ENCODE measurements around the gene CPM. TPM values are rescaled to one million over a fixed set of nuclear protein-coding genes. Genes with fewer than 3 reads are reported as not detected.
A peak's percentile ranks its signal among the peaks of the same experiment; 100 is the strongest.
"Not testable (repeated sequence)": the region's sequence is repeated elsewhere in the genome, so short reads cannot be mapped to it uniquely, and the experiment has no call there.

The CPM gene
- total RNA-seq, 5 donors from 2014 or later (not counting 1 experiment from before 2014, with no cell fraction given) = 1.6 to 2.7 (median 2.1) TPM

DNA sequence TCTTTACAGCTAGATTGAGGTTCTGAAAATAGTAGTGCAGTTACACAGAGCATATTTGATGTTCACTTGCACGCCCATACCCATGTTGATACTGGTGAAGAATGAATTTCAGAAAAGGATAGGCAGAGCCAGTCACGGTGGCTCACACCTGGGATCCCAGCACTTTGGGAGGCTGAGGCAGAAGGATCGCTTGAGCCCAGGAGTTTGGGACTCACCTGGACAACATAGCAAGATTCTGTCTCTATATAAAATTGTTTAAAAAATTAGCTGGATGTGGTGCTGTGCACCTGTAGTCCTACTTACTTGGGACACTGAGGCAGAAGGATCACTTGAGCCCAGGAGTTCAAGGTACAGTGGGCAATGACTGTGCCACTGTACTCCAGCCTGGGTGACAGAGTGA is 68.4 kb downstream of the CPM start:
- H3K9me3 ChIP-seq = no peaks in the 10 kb centered on the region
- DNase-seq = no peak
- no peak overlapping the region for H3K27ac Mint-ChIP-seq
- H3K4me3 Mint-ChIP-seq = no peak overlapping the region
- CTCF ChIA-PET = no interaction called here
- no peak for ATAC-seq (replicated peaks in 1 of 4)
- H3K36me3 ChIP-seq (ENCODE audit: control insufficient read depth in 2 of 2, extremely low read depth in 1 of 2, insufficient read depth in 1 of 2, low read length in 1 of 2) = no peaks in the 10 kb centered on the region
- peaks cover 0 to 8% of the 10 kb centered on the region in 2 donors for H3K27me3 Mint-ChIP-seq
- H3K4me3 ChIP-seq (ENCODE audit: control insufficient read depth in 1 of 2, extremely low read depth in 1 of 2, low read length in 1 of 2) = no peak overlapping the region
- H3K27me3 ChIP-seq (replicated peaks in 1 of 2; ENCODE audit: control insufficient read depth in 2 of 2, extremely low read depth in 1 of 2, insufficient read depth in 2 of 2, low read length in 1 of 2) = no peaks in the 10 kb centered on the region
- no peaks in the 10 kb centered on the region for H3K36me3 Mint-ChIP-seq
- 89% methylated on average over 2 of the region's 3 CpGs for WGBS (ENCODE audit: insufficient coverage)
- no peaks in the 10 kb centered on the region for H3K4me1 ChIP-seq (ENCODE audit: control insufficient read depth in 1 of 2, extremely low read depth in 1 of 2, insufficient read depth in 2 of 2, low read length in 2 of 2)
- no peaks in the 10 kb centered on the region for H3K4me1 Mint-ChIP-seq
- no peak overlapping the region for H3K27ac ChIP-seq (ENCODE audit: low read length)
- POLR2A ChIA-PET = no interaction called here
- H3K9me3 Mint-ChIP-seq = no peaks in the 10 kb centered on the region

DNA sequence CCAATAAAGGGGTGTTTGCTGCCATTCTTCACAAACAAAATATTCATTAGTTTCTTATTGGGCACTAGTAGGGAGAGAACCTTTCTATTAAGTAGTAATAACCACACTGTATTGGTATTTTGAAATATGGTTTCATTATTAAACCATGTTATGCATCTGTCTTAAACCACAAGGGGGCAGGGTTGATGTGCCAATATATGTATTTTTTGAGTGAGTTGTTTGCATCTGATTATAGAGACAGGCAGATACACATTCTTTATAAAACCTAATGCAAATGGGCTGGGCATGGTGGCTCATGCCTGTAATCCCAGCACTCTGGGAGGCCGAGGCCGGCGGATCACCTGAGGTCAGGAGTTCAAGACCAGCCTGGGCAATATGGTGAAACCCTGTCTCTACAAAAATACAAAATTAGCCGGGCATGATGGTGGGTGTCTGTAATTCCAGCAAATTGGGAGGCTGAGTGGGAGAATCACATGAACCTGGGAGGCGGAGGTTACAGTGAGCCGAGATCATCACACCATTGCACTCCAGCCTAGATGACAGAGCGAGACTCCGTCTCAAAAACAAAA is 69.0 kb downstream of the CPM start:
- 95% methylated on average over 3 of the region's 8 CpGs for WGBS (ENCODE audit: insufficient coverage)
- H3K4me3 ChIP-seq (ENCODE audit: control insufficient read depth in 1 of 2, extremely low read depth in 1 of 2, low read length in 1 of 2); ATAC-seq (replicated peaks in 1 of 4); H3K27me3 Mint-ChIP-seq; H3K9me3 ChIP-seq; H3K27me3 ChIP-seq (replicated peaks in 1 of 2; ENCODE audit: control insufficient read depth in 2 of 2, extremely low read depth in 1 of 2, insufficient read depth in 2 of 2, low read length in 1 of 2); H3K36me3 Mint-ChIP-seq; H3K4me1 Mint-ChIP-seq; H3K4me3 Mint-ChIP-seq; H3K4me1 ChIP-seq (ENCODE audit: control insufficient read depth in 1 of 2, extremely low read depth in 1 of 2, insufficient read depth in 2 of 2, low read length in 2 of 2); CTCF ChIA-PET; H3K9me3 Mint-ChIP-seq; H3K36me3 ChIP-seq (ENCODE audit: control insufficient read depth in 2 of 2, extremely low read depth in 1 of 2, insufficient read depth in 1 of 2, low read length in 1 of 2); H3K27ac Mint-ChIP-seq; POLR2A ChIA-PET; H3K27ac ChIP-seq (ENCODE audit: low read length): not testable (repeated sequence)
- peak in 8 of 35 experiments; percentile 1 to 44 (median 4) for DNase-seq

DNA sequence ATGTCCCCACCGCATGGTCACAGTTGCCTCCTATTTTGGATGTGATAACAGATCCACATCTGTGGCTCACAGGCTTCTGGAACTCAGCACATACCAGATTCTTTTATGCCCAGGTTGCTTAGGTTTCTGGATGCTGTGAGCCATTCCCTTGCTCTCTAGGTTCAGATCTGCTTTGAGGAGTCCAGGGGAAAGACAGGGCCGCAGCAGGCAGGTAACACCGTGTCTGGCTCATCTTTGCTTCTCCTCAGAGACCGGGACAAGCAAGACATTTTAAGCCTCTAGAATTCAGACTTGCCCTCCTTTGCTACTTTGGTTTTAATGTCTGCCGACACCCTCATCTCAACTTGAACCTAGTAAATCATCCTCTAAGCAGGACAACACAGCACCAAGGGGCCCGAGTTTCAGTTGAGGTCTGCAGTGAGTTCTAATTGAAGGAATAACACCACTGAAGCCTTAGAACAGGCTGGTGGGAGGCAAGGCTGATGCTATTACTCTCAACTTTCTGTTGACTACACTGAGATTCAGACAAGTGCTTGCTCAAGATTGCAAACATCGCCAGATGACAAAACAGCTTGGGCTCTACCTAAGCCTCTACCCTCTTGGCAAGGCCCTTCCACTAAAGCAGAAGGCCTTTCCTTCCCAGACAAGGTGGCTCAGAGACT is 69.7 kb downstream of the CPM start:
- 89% methylated on average over 3 of the region's 7 CpGs for WGBS (ENCODE audit: insufficient coverage)
- H3K4me1 Mint-ChIP-seq = no peaks in the 10 kb centered on the region
- no peaks in the 10 kb centered on the region for H3K36me3 ChIP-seq (ENCODE audit: control insufficient read depth in 2 of 2, extremely low read depth in 1 of 2, insufficient read depth in 1 of 2, low read length in 1 of 2)
- H3K9me3 ChIP-seq = no peaks in the 10 kb centered on the region
- POLR2A ChIA-PET = no interaction called here
- no peaks in the 10 kb centered on the region for H3K36me3 Mint-ChIP-seq
- no peak overlapping the region for H3K4me3 Mint-ChIP-seq
- no peaks in the 10 kb centered on the region for H3K27me3 ChIP-seq (replicated peaks in 1 of 2; ENCODE audit: control insufficient read depth in 2 of 2, extremely low read depth in 1 of 2, insufficient read depth in 2 of 2, low read length in 1 of 2)
- H3K4me3 ChIP-seq (ENCODE audit: control insufficient read depth in 1 of 2, extremely low read depth in 1 of 2, low read length in 1 of 2) = no peak overlapping the region
- no peaks in the 10 kb centered on the region for H3K9me3 Mint-ChIP-seq
- DNase-seq (no peak), ATAC-seq (replicated peaks in 1 of 4) (no peak)
- no peaks in the 10 kb centered on the region for H3K4me1 ChIP-seq (ENCODE audit: control insufficient read depth in 1 of 2, extremely low read depth in 1 of 2, insufficient read depth in 2 of 2, low read length in 2 of 2)
- CTCF ChIA-PET = interaction anchor here in 1 of 2 donors (0.7 kb wide), 3 partner anchors 201 to 417 kb away, joined by 3 to 7 read pairs (median 4); no protein-coding TSS in a partner anchor
- H3K27me3 Mint-ChIP-seq = peaks cover 0 to 8% of the 10 kb centered on the region in 2 donors
- no peak overlapping the region for H3K27ac Mint-ChIP-seq
- H3K27ac ChIP-seq (ENCODE audit: low read length) = no peak overlapping the region

DNA sequence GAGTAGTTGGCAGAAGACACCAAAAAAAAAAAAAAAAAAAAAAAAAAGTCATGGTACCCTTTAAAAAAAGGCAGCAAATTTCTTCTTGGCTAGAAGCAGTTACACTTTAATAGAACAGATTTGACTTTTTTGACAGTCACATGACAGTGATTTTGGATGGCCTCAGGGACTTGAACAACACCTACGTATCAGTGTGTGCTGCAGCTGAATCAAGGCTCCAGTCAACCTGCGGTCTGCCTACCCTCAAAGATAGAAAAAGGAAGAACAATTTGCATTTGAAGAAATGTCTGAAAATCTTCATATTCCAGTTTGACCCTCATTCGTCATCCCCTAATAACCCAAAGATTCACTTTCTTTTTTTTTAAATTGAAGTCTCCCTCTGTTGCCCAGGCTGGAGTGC is 71.1 kb downstream of the CPM start:
- no CpG with 5 or more reads among the region's 3 CpGs for WGBS (ENCODE audit: insufficient coverage)
- no peaks in the 10 kb centered on the region for H3K9me3 Mint-ChIP-seq
- ChIA-PET CTCF (no interaction called here), POLR2A (no interaction called here)
- H3K4me3 Mint-ChIP-seq = no peak overlapping the region
- no peak for DNase-seq
- H3K9me3 ChIP-seq = no peaks in the 10 kb centered on the region
- no peaks in the 10 kb centered on the region for H3K36me3 ChIP-seq (ENCODE audit: control insufficient read depth in 2 of 2, extremely low read depth in 1 of 2, insufficient read depth in 1 of 2, low read length in 1 of 2)
- no peak for ATAC-seq (replicated peaks in 1 of 4)
- H3K27me3 ChIP-seq (replicated peaks in 1 of 2; ENCODE audit: control insufficient read depth in 2 of 2, extremely low read depth in 1 of 2, insufficient read depth in 2 of 2, low read length in 1 of 2) = no peaks in the 10 kb centered on the region
- H3K27ac ChIP-seq (ENCODE audit: low read length) = no peak overlapping the region
- H3K27me3 Mint-ChIP-seq = peaks cover 0 to 8% of the 10 kb centered on the region in 2 donors
- H3K4me1 ChIP-seq (ENCODE audit: control insufficient read depth in 1 of 2, extremely low read depth in 1 of 2, insufficient read depth in 2 of 2, low read length in 2 of 2) = no peaks in the 10 kb centered on the region
- no peaks in the 10 kb centered on the region for H3K36me3 Mint-ChIP-seq
- H3K4me3 ChIP-seq (ENCODE audit: control insufficient read depth in 1 of 2, extremely low read depth in 1 of 2, low read length in 1 of 2) = no peak overlapping the region
- H3K27ac Mint-ChIP-seq = no peak overlapping the region
- H3K4me1 Mint-ChIP-seq = no peaks in the 10 kb centered on the region

DNA sequence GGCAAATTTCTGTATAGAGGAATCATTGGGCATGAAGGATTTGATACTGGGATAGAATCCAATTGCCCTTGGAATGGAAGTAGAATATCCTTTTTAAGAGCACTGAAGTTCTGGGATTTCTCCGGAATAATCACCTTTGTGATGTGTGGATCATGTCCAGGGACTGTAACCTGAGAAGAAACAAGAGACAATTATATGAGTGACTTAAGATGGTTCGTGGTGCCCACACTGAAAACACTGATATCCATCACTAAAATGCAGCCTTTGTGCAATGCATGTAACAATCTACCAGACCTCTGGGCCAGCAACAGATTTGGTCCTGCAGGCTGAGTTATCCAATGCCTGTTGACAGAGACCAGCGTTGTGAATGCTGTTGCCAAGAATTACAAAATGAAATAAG is 76.5 kb downstream of the CPM start:
- H3K9me3 ChIP-seq = no peaks in the 10 kb centered on the region
- H3K4me1 ChIP-seq (ENCODE audit: control insufficient read depth in 1 of 2, extremely low read depth in 1 of 2, insufficient read depth in 2 of 2, low read length in 2 of 2) = no peaks in the 10 kb centered on the region
- H3K27me3 ChIP-seq (replicated peaks in 1 of 2; ENCODE audit: control insufficient read depth in 2 of 2, extremely low read depth in 1 of 2, insufficient read depth in 2 of 2, low read length in 1 of 2) = no peaks in the 10 kb centered on the region
- Mint-ChIP-seq H3K27me3 (peaks cover 0 to 5% of the 10 kb centered on the region in 2 donors), H3K9me3 (no peaks in the 10 kb centered on the region), H3K36me3 (no peaks in the 10 kb centered on the region), H3K27ac (no peak overlapping the region), H3K4me3 (no peak overlapping the region), H3K4me1 (no peaks in the 10 kb centered on the region)
- H3K27ac ChIP-seq (ENCODE audit: low read length) = no peak overlapping the region
- DNase-seq (no peak), ATAC-seq (replicated peaks in 1 of 4) (no peak)
- 100% methylated on average over 1 of the region's 3 CpGs for WGBS (ENCODE audit: insufficient coverage)
- H3K4me3 ChIP-seq (ENCODE audit: control insufficient read depth in 1 of 2, extremely low read depth in 1 of 2, low read length in 1 of 2) = no peak overlapping the region
- POLR2A ChIA-PET = no interaction called here
- H3K36me3 ChIP-seq (ENCODE audit: control insufficient read depth in 2 of 2, extremely low read depth in 1 of 2, insufficient read depth in 1 of 2, low read length in 1 of 2) = no peaks in the 10 kb centered on the region
- CTCF ChIA-PET = no interaction called here

DNA sequence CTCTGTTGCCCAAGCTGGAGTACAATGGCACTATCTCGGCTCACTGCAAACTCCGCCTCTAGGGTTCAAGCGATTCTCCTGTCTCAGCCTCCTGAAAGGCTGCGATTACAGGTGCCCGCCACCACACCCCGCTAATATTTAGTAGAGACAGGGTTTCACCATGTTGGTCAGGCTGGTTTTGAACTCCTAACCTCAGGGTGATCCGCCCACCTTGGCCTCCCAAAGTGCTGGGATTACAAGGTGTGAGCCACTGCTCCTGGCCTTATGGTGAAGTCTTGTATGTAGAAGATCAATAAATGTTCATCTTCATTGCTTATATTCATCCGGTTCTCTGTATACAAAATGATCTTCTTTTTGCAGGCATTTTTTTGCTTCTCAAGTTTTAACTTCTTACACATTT is 77.2 kb downstream of the CPM start:
- Mint-ChIP-seq H3K27ac (no peak overlapping the region), H3K36me3 (no peaks in the 10 kb centered on the region), H3K27me3 (peaks cover 0 to 5% of the 10 kb centered on the region in 2 donors), H3K4me1 (no peaks in the 10 kb centered on the region), H3K9me3 (no peaks in the 10 kb centered on the region), H3K4me3 (no peak overlapping the region)
- WGBS (ENCODE audit: insufficient coverage) = 100% methylated on average over 5 of the region's 8 CpGs
- no peak for DNase-seq
- CTCF ChIA-PET = no interaction called here
- Histone ChIP-seq H3K27me3 (replicated peaks in 1 of 2; ENCODE audit: control insufficient read depth in 2 of 2, extremely low read depth in 1 of 2, insufficient read depth in 2 of 2, low read length in 1 of 2) (no peaks in the 10 kb centered on the region), H3K27ac (ENCODE audit: low read length) (no peak overlapping the region), H3K4me1 (ENCODE audit: control insufficient read depth in 1 of 2, extremely low read depth in 1 of 2, insufficient read depth in 2 of 2, low read length in 2 of 2) (no peaks in the 10 kb centered on the region), H3K36me3 (ENCODE audit: control insufficient read depth in 2 of 2, extremely low read depth in 1 of 2, insufficient read depth in 1 of 2, low read length in 1 of 2) (no peaks in the 10 kb centered on the region), H3K9me3 (no peaks in the 10 kb centered on the region), H3K4me3 (ENCODE audit: control insufficient read depth in 1 of 2, extremely low read depth in 1 of 2, low read length in 1 of 2) (no peak overlapping the region)
- POLR2A ChIA-PET = no interaction called here
- no peak for ATAC-seq (replicated peaks in 1 of 4)
